BJ (cell line): Measurements from ENCODE around the gene DNAAF3. TPM values are rescaled to one million over a fixed set of nuclear protein-coding genes. Genes with fewer than 3 reads are reported as not detected.
"Not testable (repeated sequence)": the region's sequence is repeated elsewhere in the genome, so short reads cannot be mapped to it uniquely, and the experiment has no call there.

ENCODE experiments used
- CTCF ChIA-PET: fragments of 350-600 bp; formaldehyde crosslinking; extraction: SDS; loops from one replicate; lab custom pipeline; 2021; ENCODE audit warnings: antibody characterized with exemption, inconsistent platforms; lab: Yijun Ruan, JAX
- POLR2A ChIA-PET: fragments of 300-600 bp; sonication (Branson Sonifier 250); formaldehyde crosslinking; extraction: SDS; loops from one replicate; lab custom pipeline; 2021; ENCODE audit warnings: antibody characterized with exemption; lab: Charles Lee
- DNase-seq: peaks from one replicate; pipeline ENCODE4 v3.0.0-alpha.2; 2011; ENCODE audit warnings: low read depth
- H3K27me3 ChIP-seq: 2 replicates; pipeline ENCODE4 v1.6.0; 2011; ENCODE audit warnings: low read length; ENCODE audit not compliant: control insufficient read depth, insufficient read depth
- H3K36me3 ChIP-seq: 2 replicates; pipeline ENCODE4 v1.5.1; 2011; ENCODE audit warnings: low read length; ENCODE audit not compliant: control insufficient read depth, insufficient read depth
- H3K4me3 ChIP-seq: 2 replicates; pipeline ENCODE4 v1.5.1; 2011; ENCODE audit warnings: low read depth, mild to moderate bottlenecking, control low read depth, low read length
- CTCF ChIP-seq: IDR thresholded peaks from 2 replicates; pipeline ENCODE4 v1.5.1; 2011; ENCODE audit warnings: low read depth, mild to moderate bottlenecking, control low read depth, inconsistent platforms, low read length, moderate library complexity; ENCODE audit not compliant: insufficient read depth
- polyA plus RNA-seq: library from polyadenylated mRNA; depleted of rRNA; stranded (reverse); fragments of >200 nt; gene quantifications from 2 replicates; pipeline ENCODE4 v1.2.3, GENCODE V29; 2011

The DNAAF3 gene
- polyA plus RNA-seq, 1 experiment = 0.39 TPM

- no peak for TF ChIP-seq CTCF
- ChIA-PET POLR2A (no interaction called here), CTCF (no interaction called here)
- Histone ChIP-seq H3K27me3 (peaks cover 2% of the 10 kb centered on the region; the same call in 1 of the 2 replicates), H3K4me3 (no peak overlapping the region; the same call in 1 of the 2 replicates), H3K36me3 (no peaks in the 10 kb centered on the region)
- no peak for DNase-seq
These were observed 10.0 kb downstream of the DNAAF3 start for GRCh38 chr19:55156202-55157063.

- CTCF ChIA-PET, POLR2A ChIA-PET, H3K4me3 ChIP-seq, DNase-seq, H3K36me3 ChIP-seq, H3K27me3 ChIP-seq: not testable (repeated sequence)
These were observed 10.6 kb downstream of the DNAAF3 start for GRCh38 chr19:55155784-55156183.

- CTCF ChIA-PET = interaction anchor here (0.8 kb wide), 1 partner anchor 264 kb away, joined by 3 read pairs; no protein-coding TSS in a partner anchor
- POLR2A ChIA-PET = no interaction called here
- H3K4me3 ChIP-seq = no peak overlapping the region
- no peak for TF ChIP-seq CTCF
- H3K27me3 ChIP-seq = peaks cover 4% of the 10 kb centered on the region
- H3K36me3 ChIP-seq = no peaks in the 10 kb centered on the region
- no peak for DNase-seq
These were observed 12.7 kb downstream of the DNAAF3 start for GRCh38 chr19:55153652-55154264.

GRCh38 chr19:55152017-55152416, 14.4 kb downstream of the DNAAF3 start:
- TF ChIP-seq CTCF = no peak
- no peak for DNase-seq
- CTCF ChIA-PET = interaction anchor here (1.1 to 2.2 kb wide), 3 partner anchors 8 to 11 kb away, joined by 4 to 16 read pairs (median 12); no protein-coding TSS in a partner anchor
- Histone ChIP-seq H3K4me3 (no peak overlapping the region), H3K36me3 (no peaks in the 10 kb centered on the region), H3K27me3 (peaks cover 4% of the 10 kb centered on the region)
- POLR2A ChIA-PET = no interaction called here

- CTCF ChIA-PET = interaction anchor here (1.0 to 1.7 kb wide), 2 partner anchors 17 to 101 kb away, joined by 3 to 4 read pairs; partner anchors contain the start of gene DNAAF3
- no peak for TF ChIP-seq CTCF
- H3K27me3 ChIP-seq = peaks cover 6% of the 10 kb centered on the region
These were observed 17.1 kb downstream of the DNAAF3 start, which contains the start of gene TNNT1 for GRCh38 chr19:55149078-55150003. TNNT1 (minus strand) TSS chr19:55149206; CDS start chr19:55147157, 2,049 bp downstream.

More at GRCh38 chr19:55149078-55150003, 17.1 kb downstream of the DNAAF3 start, which contains the start of gene TNNT1:
- no peak for DNase-seq
- Histone ChIP-seq H3K4me3 (no peak within 1 kb of the TSS), H3K36me3 (no peaks in the 10 kb centered on the region)
- POLR2A ChIA-PET = no interaction called here
